HepG2 (cell line): Measurements from ENCODE around the gene ATG4B. TPM values are rescaled to one million over a fixed set of nuclear protein-coding genes. Genes with fewer than 3 reads are reported as not detected.

Experiments used
- E2F2 ChIP-seq: sonication (generic); formaldehyde crosslinking; IDR thresholded peaks from 2 replicates; pipeline ENCODE4 v1.4.0; 2020; ENCODE audit warnings: missing genetic modification reagents, borderline replicate concordance
- GPBP1L1 ChIP-seq: sonication (generic); formaldehyde crosslinking; IDR thresholded peaks from 2 replicates; pipeline ENCODE4 v1.5.0; 2020; ENCODE audit warnings: mild to moderate bottlenecking, missing genetic modification reagents
- HNF4G ChIP-seq, 2 experiments: sonication (generic) in 1 of 2; formaldehyde crosslinking in 1 of 2; IDR thresholded peaks; 2 replicates each; pipeline versions ENCODE4 v1.4.0 to v1.6.1; 2011 to 2020; ENCODE audit warnings: borderline replicate concordance in 2 of 2, low read depth in 2 of 2, mild to moderate bottlenecking in 2 of 2, low read length in 1 of 2, missing genetic modification reagents in 1 of 2, moderate library complexity in 1 of 2
- HOXD1 ChIP-seq: sonication (generic); formaldehyde crosslinking; IDR thresholded peaks from 2 replicates; pipeline ENCODE4 v1.5.0; 2020; ENCODE audit warnings: missing genetic modification reagents
- SRSF9 ChIP-seq: fragments of 200-400 bp; formaldehyde crosslinking; IDR thresholded peaks from 2 replicates; pipeline ENCODE4 v1.6.1; 2018; ENCODE audit warnings: borderline replicate concordance, mild to moderate bottlenecking, low read depth, low read length; ENCODE audit not compliant: insufficient read depth, poor library complexity, severe bottlenecking
- YEATS2 ChIP-seq: sonication (generic); formaldehyde crosslinking; IDR thresholded peaks from 2 replicates; pipeline ENCODE4 v1.4.0; 2020; ENCODE audit warnings: missing genetic modification reagents, borderline replicate concordance
- YEATS4 ChIP-seq: sonication (generic); formaldehyde crosslinking; IDR thresholded peaks from 2 replicates; pipeline ENCODE4 v1.4.0; 2020; ENCODE audit warnings: missing genetic modification reagents, borderline replicate concordance
- ZFP1 ChIP-seq: IDR thresholded peaks from 2 replicates; pipeline ENCODE4 v1.6.1; 2016
- ZNF296 ChIP-seq: sonication (generic); formaldehyde crosslinking; conservative IDR thresholded peaks from 2 replicates; pipeline ENCODE4 v1.5.0; 2020; ENCODE audit warnings: mild to moderate bottlenecking, missing genetic modification reagents
- ZNF326 ChIP-seq: sonication (generic); formaldehyde crosslinking; IDR thresholded peaks from 2 replicates; pipeline ENCODE4 v1.4.0; 2020; ENCODE audit warnings: missing genetic modification reagents, borderline replicate concordance
- ZNF367 ChIP-seq: sonication (generic); formaldehyde crosslinking; IDR thresholded peaks from 2 replicates; pipeline ENCODE4 v1.4.0; 2020; ENCODE audit warnings: missing genetic modification reagents, borderline replicate concordance
- polyA plus RNA-seq, 8 experiments: library from polyadenylated mRNA; depleted of rRNA in 3 of 8; stranded (reverse) in 7 of 8; unstranded in 1 of 8; fragments of >200 nt; fragmentation: Illumina TruSeq in 4 of 8; extraction: Trizol in 4 of 8; gene quantifications; 2 replicates each; pipeline versions ENCODE4 v1.2.1 to v1.2.3, GENCODE V29; 2011 to 2016; ENCODE audit warnings: low read depth in 4 of 8, missing spikeins in 1 of 8, mixed read lengths in 1 of 8; ENCODE audit not compliant: insufficient read depth in 1 of 8
- total RNA-seq, 5 experiments: library from RNA; depleted of rRNA; stranded (reverse); fragments of >200 nt; fragmentation: Illumina TruSeq; extraction: Trizol; gene quantifications; 2 replicates each; pipeline ENCODE4 v1.2.3, GENCODE V29; 2016; ENCODE audit warnings: low read depth in 1 of 5
- TF ChIP-seq, protein P1 (sequence below): sonication (generic); formaldehyde crosslinking; IDR thresholded peaks from 2 replicates; pipeline ENCODE4 v1.4.0; 2020; ENCODE audit warnings: missing genetic modification reagents, mild to moderate bottlenecking, borderline replicate concordance
- TF ChIP-seq, protein P2 (sequence below): sonication (generic); formaldehyde crosslinking; IDR thresholded peaks from 2 replicates; pipeline ENCODE4 v1.8.1; 2023; ENCODE audit warnings: mild to moderate bottlenecking, missing genetic modification reagents
- TF ChIP-seq, protein P3 (sequence below): IDR thresholded peaks from 2 replicates; pipeline ENCODE4 v1.6.1; 2016; ENCODE audit warnings: mild to moderate bottlenecking, missing biosample characterization, missing genetic modification reagents
- TF ChIP-seq, protein P4 (sequence below), 2 experiments: sonication (generic) in 1 of 2; formaldehyde crosslinking in 1 of 2; IDR thresholded peaks; 2 replicates each; pipeline versions ENCODE4 v1.5.1 to v1.6.1; 2011 to 2020; ENCODE audit warnings: borderline replicate concordance in 1 of 2, low read depth in 1 of 2, low read length in 1 of 2, mild to moderate bottlenecking in 1 of 2, missing genetic modification reagents in 1 of 2, moderate library complexity in 1 of 2

The ATG4B gene
- total and polyA plus RNA-seq, 2 of the 13 experiments (the other 11 are each of a cell fraction or from before 2014, with no cell fraction given), result 95.5 to 239 TPM

DNA sequence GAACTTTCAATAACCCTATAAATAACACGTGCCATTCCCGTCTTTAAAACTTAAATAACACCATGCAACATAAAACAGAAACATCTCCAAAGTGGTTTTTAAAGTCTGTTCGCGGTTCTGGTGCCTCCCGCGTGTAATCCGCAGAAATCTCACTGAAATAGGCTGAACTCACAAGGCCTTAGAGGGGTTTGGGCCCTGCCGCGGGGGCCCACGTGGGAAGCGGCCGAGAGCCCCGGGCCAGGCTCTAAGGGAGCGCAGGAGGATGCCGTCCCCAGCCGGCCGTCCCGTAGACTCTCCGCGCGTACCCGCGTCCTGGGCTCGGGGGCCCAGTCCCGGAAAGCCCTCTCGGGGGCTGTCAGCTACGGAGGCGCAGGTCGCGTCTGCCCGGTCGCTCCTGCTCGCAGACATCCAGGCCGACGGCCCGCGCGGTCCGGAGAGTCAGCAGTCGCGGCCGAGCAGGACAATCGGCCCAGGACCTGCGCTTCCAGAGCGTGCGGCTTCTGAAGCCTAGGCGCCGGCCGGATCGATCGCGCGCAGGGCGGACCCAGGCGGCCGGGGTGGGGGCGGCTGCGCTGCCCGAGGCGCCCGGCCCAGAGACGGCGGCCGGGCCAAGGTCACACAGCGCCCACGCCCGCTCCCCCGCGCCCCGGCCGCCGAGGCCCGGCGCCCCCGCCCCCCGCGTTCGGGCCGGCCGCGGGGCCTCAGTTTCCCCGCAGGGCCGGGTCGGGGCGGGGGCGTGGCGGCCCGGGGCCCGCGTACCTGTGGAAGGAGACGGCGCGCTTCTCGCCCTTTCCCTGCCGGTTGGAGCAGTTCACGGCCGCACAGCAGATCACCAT, 1.1 kb upstream of the ATG4B start (continued):
- TF ChIP-seq, protein P1, sequence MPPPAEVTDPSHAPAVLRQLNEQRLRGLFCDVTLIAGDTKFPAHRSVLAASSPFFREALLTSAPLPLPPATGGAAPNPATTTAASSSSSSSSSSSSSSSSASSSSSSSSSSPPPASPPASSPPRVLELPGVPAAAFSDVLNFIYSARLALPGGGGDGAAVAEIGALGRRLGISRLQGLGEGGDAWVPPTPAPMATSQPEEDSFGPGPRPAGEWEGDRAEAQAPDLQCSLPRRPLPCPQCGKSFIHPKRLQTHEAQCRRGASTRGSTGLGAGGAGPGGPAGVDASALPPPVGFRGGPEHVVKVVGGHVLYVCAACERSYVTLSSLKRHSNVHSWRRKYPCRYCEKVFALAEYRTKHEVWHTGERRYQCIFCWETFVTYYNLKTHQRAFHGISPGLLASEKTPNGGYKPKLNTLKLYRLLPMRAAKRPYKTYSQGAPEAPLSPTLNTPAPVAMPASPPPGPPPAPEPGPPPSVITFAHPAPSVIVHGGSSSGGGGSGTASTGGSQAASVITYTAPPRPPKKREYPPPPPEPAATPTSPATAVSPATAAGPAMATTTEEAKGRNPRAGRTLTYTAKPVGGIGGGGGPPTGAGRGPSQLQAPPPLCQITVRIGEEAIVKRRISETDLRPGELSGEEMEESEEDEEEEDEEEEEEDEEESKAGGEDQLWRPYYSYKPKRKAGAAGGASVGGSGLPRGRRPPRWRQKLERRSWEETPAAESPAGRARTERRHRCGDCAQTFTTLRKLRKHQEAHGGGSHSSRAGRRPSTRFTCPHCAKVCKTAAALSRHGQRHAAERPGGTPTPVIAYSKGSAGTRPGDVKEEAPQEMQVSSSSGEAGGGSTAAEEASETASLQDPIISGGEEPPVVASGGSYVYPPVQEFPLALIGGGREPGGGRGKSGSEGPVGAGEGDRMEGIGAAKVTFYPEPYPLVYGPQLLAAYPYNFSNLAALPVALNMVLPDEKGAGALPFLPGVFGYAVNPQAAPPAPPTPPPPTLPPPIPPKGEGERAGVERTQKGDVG (CRISPR knock-in tag), result no peak
- TF ChIP-seq YEATS4 (CRISPR knock-in tag) (peak; percentile 70), ZFP1 (0 out of 2 replicates have a peak, but pooled peaks have one; percentile 18), HOXD1 (CRISPR knock-in tag) (no peak; the same call in 1 of the 2 replicates), E2F2 (no peak), ZNF367 (no peak), GPBP1L1 (CRISPR knock-in tag) (no peak), YEATS2 (CRISPR knock-in tag) (no peak), ZNF296 (no peak), ZNF326 (CRISPR knock-in tag) (no peak), SRSF9 (no peak), HNF4G (IDR thresholded peaks at IDR 0.05; ENCODE audit: borderline replicate concordance, low read depth, low read length) (no peak), HNF4G (CRISPR knock-in tag; IDR thresholded peaks at IDR 0.05; ENCODE audit: borderline replicate concordance, low read depth) (no peak)
- TF ChIP-seq, protein P2, sequence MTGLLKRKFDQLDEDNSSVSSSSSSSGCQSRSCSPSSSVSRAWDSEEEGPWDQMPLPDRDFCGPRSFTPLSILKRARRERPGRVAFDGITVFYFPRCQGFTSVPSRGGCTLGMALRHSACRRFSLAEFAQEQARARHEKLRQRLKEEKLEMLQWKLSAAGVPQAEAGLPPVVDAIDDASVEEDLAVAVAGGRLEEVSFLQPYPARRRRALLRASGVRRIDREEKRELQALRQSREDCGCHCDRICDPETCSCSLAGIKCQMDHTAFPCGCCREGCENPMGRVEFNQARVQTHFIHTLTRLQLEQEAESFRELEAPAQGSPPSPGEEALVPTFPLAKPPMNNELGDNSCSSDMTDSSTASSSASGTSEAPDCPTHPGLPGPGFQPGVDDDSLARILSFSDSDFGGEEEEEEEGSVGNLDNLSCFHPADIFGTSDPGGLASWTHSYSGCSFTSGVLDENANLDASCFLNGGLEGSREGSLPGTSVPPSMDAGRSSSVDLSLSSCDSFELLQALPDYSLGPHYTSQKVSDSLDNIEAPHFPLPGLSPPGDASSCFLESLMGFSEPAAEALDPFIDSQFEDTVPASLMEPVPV (CRISPR knock-in tag), result no peak
- TF ChIP-seq, protein P3, sequence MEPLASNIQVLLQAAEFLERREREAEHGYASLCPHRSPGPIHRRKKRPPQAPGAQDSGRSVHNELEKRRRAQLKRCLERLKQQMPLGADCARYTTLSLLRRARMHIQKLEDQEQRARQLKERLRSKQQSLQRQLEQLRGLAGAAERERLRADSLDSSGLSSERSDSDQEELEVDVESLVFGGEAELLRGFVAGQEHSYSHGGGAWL (CRISPR knock-in tag), result peak; percentile 91
- TF ChIP-seq, protein P4, sequence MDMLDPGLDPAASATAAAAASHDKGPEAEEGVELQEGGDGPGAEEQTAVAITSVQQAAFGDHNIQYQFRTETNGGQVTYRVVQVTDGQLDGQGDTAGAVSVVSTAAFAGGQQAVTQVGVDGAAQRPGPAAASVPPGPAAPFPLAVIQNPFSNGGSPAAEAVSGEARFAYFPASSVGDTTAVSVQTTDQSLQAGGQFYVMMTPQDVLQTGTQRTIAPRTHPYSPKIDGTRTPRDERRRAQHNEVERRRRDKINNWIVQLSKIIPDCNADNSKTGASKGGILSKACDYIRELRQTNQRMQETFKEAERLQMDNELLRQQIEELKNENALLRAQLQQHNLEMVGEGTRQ (IDR thresholded peaks at IDR 0.05; ENCODE audit: low read depth, low read length), result no peak
- TF ChIP-seq, protein P4 (CRISPR knock-in tag; IDR thresholded peaks at IDR 0.05; ENCODE audit: borderline replicate concordance), result no peak
